GM12878 (cell line): ENCODE results near the gene RFX3. TPM values are rescaled to one million over a fixed set of nuclear protein-coding genes. Genes with fewer than 3 reads are reported as not detected.

Experiments used
- ATAC-seq: fragments of 200-7000 bp; cut with Tn5 transposase; 3 replicates; pipeline ENCODE4 v1.9.1; 2020; ENCODE audit warnings: mild to moderate bottlenecking, moderate library complexity
- BruUV-seq: library from RNA; stranded (reverse); fragments of 400-500 nt; replicated peaks from 2 replicates; lab custom pipeline; 2021; lab: Mats Ljungman, UMichigan
- CTCF ChIA-PET: fragments of 300-600 bp; sonication (Branson Sonifier 250); formaldehyde crosslinking; extraction: SDS; loops from one replicate; lab custom pipeline; 2021; ENCODE audit warnings: inconsistent platforms; lab: Yijun Ruan, JAX
- POLR2A ChIA-PET: fragments of 350-600 bp; formaldehyde crosslinking; extraction: SDS; loops from one replicate; lab custom pipeline; 2021; ENCODE audit warnings: inconsistent platforms; lab: Charles Lee
- RAD21 ChIA-PET: fragments of 300-600 bp; sonication (Branson Sonifier 250); formaldehyde crosslinking; loops from one replicate; lab custom pipeline; 2023; ENCODE audit warnings: antibody characterized with exemption; ENCODE audit not compliant: unreplicated experiment; lab: Charles Lee
- SMC1A ChIA-PET: fragments of 300-600 bp; sonication (Branson Sonifier 250); formaldehyde crosslinking; loops from one replicate; lab custom pipeline; 2023; ENCODE audit not compliant: unreplicated experiment, uncharacterized antibody; lab: Charles Lee
- DNase-seq: peaks from one replicate; pipeline ENCODE4 v3.0.0-alpha.2; 2011; ENCODE audit warnings: low read depth, low spot score
- FAIRE-seq: peaks from 3 replicates; lab custom pipeline; 2011; peaks lifted over from hg19 to GRCh38; lab: Jason Lieb, UNC
- H2AFZ ChIP-seq: 2 replicates; pipeline ENCODE4 v1.6.0; 2011; ENCODE audit warnings: low read depth, low read length, control low read depth; ENCODE audit not compliant: control insufficient read depth
- H3K27ac ChIP-seq: 2 replicates; pipeline ENCODE4 v1.5.1; 2011; ENCODE audit warnings: control low read depth; ENCODE audit not compliant: control insufficient read depth, insufficient read depth
- H3K27me3 ChIP-seq, 2 experiments: replicated peaks in 1 of 2; 2 replicates each; pipeline versions ENCODE4 v1.6.0 to v1.6.1; 2011; ENCODE audit warnings: low read length in 1 of 2; ENCODE audit not compliant: control insufficient read depth in 2 of 2, insufficient read depth in 2 of 2
- H3K36me3 ChIP-seq, 2 experiments: 2 replicates each; pipeline ENCODE4 v1.5.1; 2011; ENCODE audit warnings: low read length in 1 of 2; ENCODE audit not compliant: control insufficient read depth in 2 of 2, insufficient read depth in 2 of 2
- H3K4me1 ChIP-seq: 2 replicates; pipeline ENCODE4 v1.6.1; 2011; ENCODE audit warnings: mild to moderate bottlenecking, low read length, moderate library complexity, mixed read lengths; ENCODE audit not compliant: control insufficient read depth, insufficient read depth
- H3K4me2 ChIP-seq: 2 replicates; pipeline ENCODE4 v1.6.0; 2011; ENCODE audit warnings: control low read depth; ENCODE audit not compliant: control insufficient read depth, insufficient read depth
- H3K4me3 ChIP-seq: fragments of 200-600 bp; sonication (generic); 2 replicates; pipeline ENCODE4 v1.5.1; 2016
- H3K79me2 ChIP-seq: 2 replicates; pipeline ENCODE4 v1.6.0; 2011; ENCODE audit warnings: low read length; ENCODE audit not compliant: control insufficient read depth, insufficient read depth
- H3K9ac ChIP-seq: 2 replicates; pipeline ENCODE4 v1.8.0; 2011; ENCODE audit warnings: low read length, control low read depth, mixed read lengths; ENCODE audit not compliant: control insufficient read depth, insufficient read depth
- H3K9me3 ChIP-seq: replicated peaks from 3 replicates; pipeline ENCODE4 v1.5.1; 2011; ENCODE audit warnings: mild to moderate bottlenecking, low read length; ENCODE audit not compliant: control insufficient read depth, insufficient read depth
- H4K20me1 ChIP-seq: 2 replicates; pipeline ENCODE4 v1.6.0; 2011; ENCODE audit not compliant: control insufficient read depth, insufficient read depth
- ASH2L ChIP-seq: fragments of 300-600, 200-600 bp; sonication (generic); IDR thresholded peaks from 2 replicates; pipeline ENCODE4 v1.6.1; 2017; ENCODE audit warnings: low read depth, mild to moderate bottlenecking, borderline replicate concordance
- BHLHE40 ChIP-seq, 2 experiments: fragments of 450-650 bp in 1 of 2; IDR thresholded peaks; 2 replicates each; pipeline ENCODE4 v1.6.1; 2011 to 2017; ENCODE audit warnings: low read depth in 2 of 2, borderline replicate concordance in 1 of 2, improper control_type of control experiment in 1 of 2, low read length in 1 of 2, mild to moderate bottlenecking in 1 of 2
- CEBPB ChIP-seq, 2 experiments: fragments of 150-350 bp in 1 of 2; IDR thresholded peaks; 2 replicates each; pipeline ENCODE4 v1.6.1; 2012 to 2014; ENCODE audit warnings: low read depth in 2 of 2, low read length in 2 of 2, borderline replicate concordance in 1 of 2, inconsistent platforms in 1 of 2
- CREB1 ChIP-seq: IDR thresholded peaks from 2 replicates; pipeline ENCODE4 v1.6.1; 2012; ENCODE audit warnings: low read depth, mild to moderate bottlenecking, inconsistent platforms
- EED ChIP-seq: sonication (generic); IDR thresholded peaks from 2 replicates; pipeline ENCODE4 v1.6.1; 2016; ENCODE audit warnings: antibody characterized with exemption, low read depth
- FOXM1 ChIP-seq: IDR thresholded peaks from 2 replicates; pipeline ENCODE4 v1.6.1; 2012; ENCODE audit warnings: low read depth, mild to moderate bottlenecking, inconsistent platforms, low read length, moderate library complexity
- HDAC2 ChIP-seq: fragments of 200-600 bp; sonication (generic); IDR thresholded peaks from 2 replicates; pipeline ENCODE4 v1.6.1; 2017
- PAX8 ChIP-seq: fragments of 450-650 bp; IDR thresholded peaks from 2 replicates; pipeline ENCODE4 v1.6.1; 2017; ENCODE audit warnings: mild to moderate bottlenecking, moderate library complexity
- POLR2AphosphoS5 ChIP-seq: IDR thresholded peaks from 2 replicates; pipeline ENCODE4 v1.6.1; 2011; ENCODE audit warnings: mild to moderate bottlenecking, low read length, inconsistent platforms
- RCOR1 ChIP-seq: conservative IDR thresholded peaks from 2 replicates; pipeline ENCODE4 v1.6.1; 2012; ENCODE audit warnings: low read depth, low read length, improper control_type of control experiment
- TCF7 ChIP-seq: IDR thresholded peaks from 2 replicates; pipeline ENCODE4 v1.6.1; 2014; ENCODE audit warnings: antibody characterized with exemption, borderline replicate concordance
- YBX1 ChIP-seq: fragments of 450-650 bp; IDR thresholded peaks from 2 replicates; pipeline ENCODE4 v1.6.1; 2016; ENCODE audit warnings: antibody characterized with exemption
- YY1 ChIP-seq: IDR thresholded peaks from 2 replicates; pipeline ENCODE4 v1.6.1; 2011; ENCODE audit warnings: low read depth, mild to moderate bottlenecking, low read length
- ZNF217 ChIP-seq: fragments of 450-650 bp; IDR thresholded peaks from 2 replicates; pipeline ENCODE4 v1.6.1; 2017; ENCODE audit warnings: antibody characterized with exemption, mild to moderate bottlenecking
- WGBS: methylation state at CpG from one replicate; pipeline ENCODE4 v1.1.6; 2016; ENCODE audit warnings: low lambda C conversion rate; ENCODE audit not compliant: insufficient replicate concordance, insufficient coverage; ENCODE audit errors: missing lambda C conversion rate; 5-methylcytosine and 5-hydroxymethylcytosine counted together
- in situ Hi-C: fragments of 300-500 bp; cut with MboI; formaldehyde crosslinking; loops from 9 replicates; pipeline ENCODE4 v1.14.3; 2018; ENCODE audit warnings: mixed read lengths
- intact Hi-C: fragments of 100-400 bp; cut with micrococcal nuclease; formaldehyde crosslinking; loops from one replicate; pipeline ENCODE4 v1.14.2; 2022; ENCODE audit not compliant: unreplicated experiment
- polyA plus RNA-seq, 11 experiments: library from polyadenylated mRNA; depleted of rRNA in 4 of 11; unstranded in 6 of 11; stranded (reverse) in 5 of 11; fragments of >200 nt; fragmentation: Nextera tagmentation in 4 of 11; fragmentation: Illumina TruSeq in 1 of 11; extraction: Ambion mirVana in 4 of 11; extraction: Trizol in 1 of 11; gene quantifications; 1 replicate in 1 of 11; 2 replicates in 10 of 11; pipeline versions ENCODE4 v1.2.1 to v1.2.3, GENCODE V29; 2011 to 2016; ENCODE audit warnings: inconsistent platforms in 2 of 11, missing spikeins in 2 of 11, low read depth in 1 of 11
- total RNA-seq, 4 experiments: library from RNA; depleted of rRNA in 3 of 4; stranded (reverse); fragments of >200 nt in 3 of 4; fragmentation: Illumina TruSeq in 1 of 4; extraction: Trizol in 1 of 4; gene quantifications; 2 replicates each; pipeline versions ENCODE4 v1.2.1 to v1.2.3, GENCODE V29; 2013 to 2021
- TF ChIP-seq, protein P1 (sequence below): IDR thresholded peaks from 2 replicates; pipeline ENCODE4 v1.6.1; 2011; ENCODE audit warnings: mild to moderate bottlenecking, low read depth, low read length, moderate library complexity; ENCODE audit not compliant: insufficient replicate concordance
- TF ChIP-seq, protein P2 (sequence below): IDR thresholded peaks from 2 replicates; pipeline ENCODE4 v1.6.1; 2011; ENCODE audit warnings: borderline replicate concordance, low read depth, mild to moderate bottlenecking, moderate library complexity, mixed read lengths, low read length; ENCODE audit not compliant: insufficient read depth; ENCODE audit errors: extremely low read length

Gene RFX3
- total and polyA plus RNA-seq, 10 of the 15 experiments (the other 5 are each of a cell fraction or from before 2014, with no cell fraction given), result 1.2 to 26.4 (median 6.7) TPM

DNA sequence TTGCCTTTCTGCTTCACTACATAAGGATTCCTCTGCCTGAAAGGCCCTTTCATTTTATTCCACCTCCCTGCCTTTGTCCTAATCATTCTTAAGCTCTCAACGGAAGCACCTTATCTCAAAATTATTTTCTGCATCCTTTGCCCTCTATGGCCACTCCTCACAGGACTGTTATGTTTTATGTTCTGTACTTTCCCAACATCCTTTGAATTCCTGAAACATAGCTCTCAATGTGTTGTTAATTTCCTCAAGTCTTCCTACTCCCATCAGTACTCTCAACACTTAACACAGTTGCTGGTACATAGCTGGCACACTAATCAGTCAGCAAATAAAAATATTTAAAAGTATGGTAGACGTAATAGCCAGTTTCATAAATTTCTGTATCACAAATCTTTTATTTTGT, 193.0 kb downstream of the RFX3 start:
- no TSS peak for BruUV-seq
- FAIRE-seq (no peak), ATAC-seq (no peak), DNase-seq (no peak)
- H3K4me3 ChIP-seq, result no peak overlapping the region
- POLR2A ChIA-PET, result no interaction called here
- no peaks in the 10 kb centered on the region; the same call in 2 of the 3 replicates for H3K9me3 ChIP-seq
- RAD21 ChIA-PET, result interaction anchor here (1.7 kb wide), 1 partner anchor 109 kb away, joined by 15 read pairs; no protein-coding TSS in a partner anchor
- CTCF ChIA-PET, result interaction anchor here (0.7 to 7.6 kb wide), 4 partner anchors 10 to 395 kb away, joined by 3 to 112 read pairs (median 3); no protein-coding TSS in a partner anchor
- no peaks in the 10 kb centered on the region for H3K4me1 ChIP-seq
- H3K27me3 ChIP-seq, result no peaks in the 10 kb centered on the region
- TF ChIP-seq BHLHE40 (IDR thresholded peaks at IDR 0.05; ENCODE audit: borderline replicate concordance in 1 of 2, low read depth in 2 of 2, low read length in 1 of 2) (no peak), ASH2L (no peak), HDAC2 (no peak), CREB1 (no peak), RCOR1 (no peak), ZNF217 (no peak), FOXM1 (no peak), EED (no peak), PAX8 (no peak), YBX1 (no peak), YY1 (no peak), CEBPB (IDR thresholded peaks at IDR 0.05; ENCODE audit: borderline replicate concordance in 1 of 2, low read depth in 2 of 2, low read length in 2 of 2) (no peak), POLR2AphosphoS5 (no peak), TCF7 (no peak)
- TF ChIP-seq, protein P1, sequence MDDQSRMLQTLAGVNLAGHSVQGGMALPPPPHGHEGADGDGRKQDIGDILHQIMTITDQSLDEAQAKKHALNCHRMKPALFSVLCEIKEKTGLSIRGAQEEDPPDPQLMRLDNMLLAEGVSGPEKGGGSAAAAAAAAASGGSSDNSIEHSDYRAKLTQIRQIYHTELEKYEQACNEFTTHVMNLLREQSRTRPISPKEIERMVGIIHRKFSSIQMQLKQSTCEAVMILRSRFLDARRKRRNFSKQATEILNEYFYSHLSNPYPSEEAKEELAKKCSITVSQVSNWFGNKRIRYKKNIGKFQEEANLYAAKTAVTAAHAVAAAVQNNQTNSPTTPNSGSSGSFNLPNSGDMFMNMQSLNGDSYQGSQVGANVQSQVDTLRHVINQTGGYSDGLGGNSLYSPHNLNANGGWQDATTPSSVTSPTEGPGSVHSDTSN, result no peak
- TF ChIP-seq, protein P2, sequence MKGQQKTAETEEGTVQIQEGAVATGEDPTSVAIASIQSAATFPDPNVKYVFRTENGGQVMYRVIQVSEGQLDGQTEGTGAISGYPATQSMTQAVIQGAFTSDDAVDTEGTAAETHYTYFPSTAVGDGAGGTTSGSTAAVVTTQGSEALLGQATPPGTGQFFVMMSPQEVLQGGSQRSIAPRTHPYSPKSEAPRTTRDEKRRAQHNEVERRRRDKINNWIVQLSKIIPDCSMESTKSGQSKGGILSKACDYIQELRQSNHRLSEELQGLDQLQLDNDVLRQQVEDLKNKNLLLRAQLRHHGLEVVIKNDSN, result no peak
- no peaks in the 10 kb centered on the region for H4K20me1 ChIP-seq
- no peaks in the 10 kb centered on the region for H3K79me2 ChIP-seq
- no peak overlapping the region for H3K27ac ChIP-seq
- intact Hi-C loops (loop anchor here (5.0 kb wide), 2 partner anchors 91 to 109 kb away; no protein-coding TSS in a partner anchor), in situ Hi-C loops (no loop called here)
- H3K9ac ChIP-seq, result no peak overlapping the region
- no peak overlapping the region for H2AFZ ChIP-seq
- WGBS, result 100% methylated on average over 2 of the region's 2 CpGs
- no peak overlapping the region for H3K4me2 ChIP-seq
- no peaks in the 10 kb centered on the region; a peak in 1 of 4 replicates for H3K36me3 ChIP-seq
- SMC1A ChIA-PET, result interaction anchor here (1.8 to 7.2 kb wide), 2 partner anchors 107 to 180 kb away, joined by 4 to 59 read pairs; no protein-coding TSS in a partner anchor
